Aorta (tissue), 5 donors: Measurements from ENCODE around the gene SSBP4. TPM values are rescaled to one million over a fixed set of nuclear protein-coding genes. Genes with fewer than 3 reads are reported as not detected.

ENCODE experiments used
- ATAC-seq: fragments of 200-7000 bp; cut with Tn5 transposase; one replicate; pipeline ENCODE4 v1.9.1; 2022; ENCODE audit warnings: moderate library complexity; ENCODE audit not compliant: low FRiP score
- DNase-seq, 2 donors: peaks; one replicate each; pipeline ENCODE4 v3.0.0-alpha.2; 2020
- H3K27ac ChIP-seq, 2 donors: one replicate each; pipeline ENCODE4 v1.5.1; 2013; ENCODE audit warnings: low read length in 2 of 2, mild to moderate bottlenecking in 2 of 2, moderate library complexity in 2 of 2, control low read depth in 1 of 2, inconsistent platforms in 1 of 2, low read depth in 1 of 2
- H3K27me3 ChIP-seq, 2 donors: one replicate each; pipeline ENCODE4 v1.6.1; 2013; ENCODE audit warnings: control low read depth in 1 of 2, low read length in 1 of 2, mild to moderate bottlenecking in 1 of 2, moderate library complexity in 1 of 2; ENCODE audit not compliant: insufficient read depth in 2 of 2, control insufficient read depth in 1 of 2
- H3K36me3 ChIP-seq, 2 donors: one replicate each; pipeline ENCODE4 v1.6.1; 2013; ENCODE audit warnings: control low read depth in 1 of 2, low read length in 1 of 2, mild to moderate bottlenecking in 1 of 2; ENCODE audit not compliant: insufficient read depth in 2 of 2, control insufficient read depth in 1 of 2
- H3K4me1 ChIP-seq, 2 donors: one replicate each; pipeline ENCODE4 v1.6.1; 2013; ENCODE audit warnings: low read length in 2 of 2, control low read depth in 1 of 2, mild to moderate bottlenecking in 1 of 2, moderate library complexity in 1 of 2; ENCODE audit not compliant: insufficient read depth in 2 of 2, control insufficient read depth in 1 of 2
- H3K4me3 ChIP-seq, 2 donors: one replicate each; pipeline ENCODE4 v1.5.1; 2013; ENCODE audit warnings: low read length in 2 of 2, control low read depth in 1 of 2, mild to moderate bottlenecking in 1 of 2
- H3K9me3 ChIP-seq: one replicate; pipeline ENCODE4 v1.6.1; 2013; ENCODE audit warnings: mild to moderate bottlenecking, low read length; ENCODE audit not compliant: control insufficient read depth
- WGBS, 2 donors: extraction: QIAGEN DNeasy Blood & Tissue Kit; methylation state at CpG; one replicate each; pipeline ENCODE4 v1.1.7; 2013; 5-methylcytosine and 5-hydroxymethylcytosine counted together
- intact Hi-C, 2 donors: fragments of 100-400 bp; cut with DNase I; formaldehyde crosslinking; loops; one replicate each; pipeline versions ENCODE4 v1.14.2 to v1.15.0; 2022
- polyA plus RNA-seq, 2 donors: library from polyadenylated mRNA; stranded (reverse); fragments of 200-250 nt; gene quantifications; one replicate each; pipeline ENCODE4 v1.2.3, GENCODE V29; 2013
- total RNA-seq, 2 donors: library from RNA; stranded (reverse); fragmentation: NEBNext Ultra II Directional; extraction: Animal tissue kit (Norgen Biotek cat#: 25700); gene quantifications; one replicate each; pipeline ENCODE4 v1.2.1, GENCODE V29; 2021
- donor health status: healthy with polysubstance abuse.
- donor health status: Bipolar disorder and iron deficiency.
- donor health status: DM: no; HTN: no; CAD: no.
- donor health status: DM: no; HTN: no; CAD: no.
- donor health status: DM: yes; HTN: yes; CAD: no.

SSBP4 gene
- total and polyA plus RNA-seq, 4 donors, result 40.6 to 150 (median 70.4) TPM

GRCh38 chr19:18385359-18385674, 33.9 kb upstream of the SSBP4 start:
- no peak overlapping the region for H3K27ac ChIP-seq
- no peak overlapping the region for H3K4me3 ChIP-seq
- DNase-seq, result no peak
- H3K4me1 ChIP-seq, result no peaks in the 10 kb centered on the region
- H3K36me3 ChIP-seq, result no peaks in the 10 kb centered on the region
- intact Hi-C loops, result loop anchor here in 1 of 2 donors (5.0 kb wide), 1 partner anchor 33 kb away; no protein-coding TSS in a partner anchor
- no peak for ATAC-seq
- H3K9me3 ChIP-seq, result no peaks in the 10 kb centered on the region
- WGBS, 2 donors, result 94 to 95% methylated on average over 3 of the region's 3 CpGs
- H3K27me3 ChIP-seq, result peaks cover 0 to 2% of the 10 kb centered on the region in 2 donors

- Histone ChIP-seq H3K27me3 (peaks cover 0 to 2% of the 10 kb centered on the region in 2 donors), H3K27ac (no peak within 1 kb of the TSS), H3K4me3 (no peak within 1 kb of the TSS), H3K4me1 (no peaks in the 10 kb centered on the region), H3K9me3 (no peaks in the 10 kb centered on the region), H3K36me3 (no peaks in the 10 kb centered on the region)
- WGBS, 2 donors, result 34 to 35% methylated on average over 33 of the region's 33 CpGs
- ATAC-seq (peak; percentile 70), DNase-seq (peak; percentile 84 to 85)
- intact Hi-C loops, result loop anchor here in 1 of 2 donors (5.0 kb wide), 1 partner anchor 34 kb away; no protein-coding TSS in a partner anchor
These were observed 33.3 kb upstream of the SSBP4 start, which contains the start of gene GDF15 for GRCh38 chr19:18385675-18386542. TSS of gene GDF15 (plus strand) at chr19:18386158. CDS start at chr19:18386190, 32 bp downstream.

GRCh38 chr19:18386543-18387271, 32.5 kb upstream of the SSBP4 start:
- intact Hi-C loops, result loop anchor here in 1 of 2 donors (5.0 kb wide), 1 partner anchor 34 kb away; no protein-coding TSS in a partner anchor
- Histone ChIP-seq H3K9me3 (no peaks in the 10 kb centered on the region), H3K27ac (no peak overlapping the region), H3K36me3 (no peaks in the 10 kb centered on the region), H3K27me3 (peaks cover 0 to 2% of the 10 kb centered on the region in 2 donors), H3K4me3 (no peak overlapping the region), H3K4me1 (no peaks in the 10 kb centered on the region)
- no peak for DNase-seq
- ATAC-seq, result peak; percentile 48
- WGBS, 2 donors, result 59 to 64% methylated on average over 14 of the region's 14 CpGs

- no peaks in the 10 kb centered on the region for H3K4me1 ChIP-seq
- no peaks in the 10 kb centered on the region for H3K9me3 ChIP-seq
- peak; percentile 92 to 96 for DNase-seq
- intact Hi-C loops, result loop anchor here in 1 of 2 donors (2.0 to 5.0 kb wide), 2 partner anchors 22 to 36 kb away; no protein-coding TSS in a partner anchor
- peak; percentile 90 for ATAC-seq
- no peaks in the 10 kb centered on the region for H3K36me3 ChIP-seq
- 8% methylated on average over 85 to 86 of the region's 86 CpGs for WGBS, 2 donors
- no peak overlapping the region for H3K4me3 ChIP-seq
- H3K27me3 ChIP-seq, result peaks cover 0 to 2% of the 10 kb centered on the region in 2 donors
- no peak overlapping the region for H3K27ac ChIP-seq
These were observed 30.9 kb upstream of the SSBP4 start for GRCh38 chr19:18388100-18388959.

- no peaks in the 10 kb centered on the region for H3K9me3 ChIP-seq
- ATAC-seq (no peak), DNase-seq (no peak)
- H3K4me3 ChIP-seq, result no peak overlapping the region
- H3K27me3 ChIP-seq, result peaks cover 0 to 2% of the 10 kb centered on the region in 2 donors
- no peaks in the 10 kb centered on the region for H3K36me3 ChIP-seq
- H3K4me1 ChIP-seq, result no peaks in the 10 kb centered on the region
- WGBS, 2 donors, result 78% methylated on average over 13 of the region's 13 CpGs
- no peak overlapping the region for H3K27ac ChIP-seq
- intact Hi-C loops, result loop anchor here in 1 of 2 donors (2.0 to 5.0 kb wide), 2 partner anchors 22 to 37 kb away; no protein-coding TSS in a partner anchor
These were observed 30.1 kb upstream of the SSBP4 start for GRCh38 chr19:18388960-18389725.

- DNase-seq (no peak), ATAC-seq (no peak)
- H3K27me3 ChIP-seq, result peaks cover 0 to 2% of the 10 kb centered on the region in 2 donors
- H3K9me3 ChIP-seq, result no peaks in the 10 kb centered on the region
- H3K4me1 ChIP-seq, result no peaks in the 10 kb centered on the region
- intact Hi-C loops, result loop anchor here in 1 of 2 donors (2.0 to 5.0 kb wide), 2 partner anchors 21 to 37 kb away; no protein-coding TSS in a partner anchor
- H3K36me3 ChIP-seq, result no peaks in the 10 kb centered on the region
- H3K27ac ChIP-seq, result no peak overlapping the region
- no peak overlapping the region for H3K4me3 ChIP-seq
These were observed 29.5 kb upstream of the SSBP4 start for GRCh38 chr19:18389726-18390064.

- no peak for ATAC-seq
- intact Hi-C loops, result no loop called here
These were observed 28.9 kb upstream of the SSBP4 start for GRCh38 chr19:18390065-18390907.

More at GRCh38 chr19:18390065-18390907, 28.9 kb upstream of the SSBP4 start:
- no peaks in the 10 kb centered on the region for H3K9me3 ChIP-seq
- no peaks in the 10 kb centered on the region for H3K36me3 ChIP-seq
- no peak for DNase-seq
- WGBS, 2 donors, result 86 to 93% methylated on average over 6 of the region's 6 CpGs
- no peak overlapping the region for H3K4me3 ChIP-seq
- H3K4me1 ChIP-seq, result no peaks in the 10 kb centered on the region
- H3K27me3 ChIP-seq, result peaks cover 0 to 2% of the 10 kb centered on the region in 2 donors
- H3K27ac ChIP-seq, result no peak overlapping the region
